Measurements from ENCODE around the gene IQCC.

GRCh38 chr1:32187850-32188249 is 17.6 kb upstream of the IQCC start:
- TF ChIP-seq SPI1 (IDR thresholded peaks at IDR 0.05; ENCODE audit: low read depth, low read length), result no peak
- TF ChIP-seq POLR2A (IDR thresholded peaks at IDR 0.05; ENCODE audit: low read depth, low read length), result no peak
- no peak for TF ChIP-seq POLR2AphosphoS5 (IDR thresholded peaks at IDR 0.05; ENCODE audit: low read depth, low read length)
- TF ChIP-seq TAF1 (IDR thresholded peaks at IDR 0.05; ENCODE audit: low read depth, low read length), result no peak
- TF ChIP-seq PAX5 (IDR thresholded peaks at IDR 0.05; ENCODE audit: insufficient read depth, low read length, severe bottlenecking), result no peak
- TF ChIP-seq POU2F2 (IDR thresholded peaks at IDR 0.05; ENCODE audit: low read depth, low read length), result no peak
